ENCODE measurements around the gene HOXC4. TPM values are rescaled to one million over a fixed set of nuclear protein-coding genes. Genes with fewer than 3 reads are reported as not detected.

HOXC4 gene
- total RNA-seq, 6 donors from 2014 or later = 0.40 to 1.0 (median 0.59) TPM; not detected in 3

GRCh38 chr12:54009171-54010052, 44.2 kb upstream of the HOXC4 start:
- no peaks in the 10 kb centered on the region for H3K9me3 ChIP-seq
- peak in 1 of 2 donors; percentile 86 for DNase-seq
- H3K4me1 ChIP-seq = peaks cover 14 to 31% (median 20%) of the 10 kb centered on the region in 4 donors
- peak overlapping the region in 2 of 4 donors; percentile 5 to 15 for H3K4me3 ChIP-seq
- no peak for TF ChIP-seq POLR2A (IDR thresholded peaks at IDR 0.05)
- no peak for TF ChIP-seq POLR2AphosphoS5 (IDR thresholded peaks at IDR 0.05)
- no peak for TF ChIP-seq EP300 (IDR thresholded peaks at IDR 0.05)
- TF ChIP-seq CTCF (IDR thresholded peaks at IDR 0.05) = no peak
- no peak overlapping the region for H3K27ac ChIP-seq
- WGBS, 2 donors = 3 to 4% methylated on average over 19 to 39 of the region's 51 CpGs
- H3K36me3 ChIP-seq = no peaks in the 10 kb centered on the region
- peak in 1 of 2 donors; percentile 27 for ATAC-seq (ENCODE audit: low FRiP score in 2 of 2)
- H3K27me3 ChIP-seq = peaks cover 3 to 88% (median 44%) of the 10 kb centered on the region in 4 donors

- H3K27me3 ChIP-seq = peaks cover 3 to 88% (median 43%) of the 10 kb centered on the region in 4 donors
- H3K27ac ChIP-seq = no peak overlapping the region
- H3K36me3 ChIP-seq = no peaks in the 10 kb centered on the region
- DNase-seq (no peak), ATAC-seq (ENCODE audit: low FRiP score in 2 of 2) (no peak)
- 19 to 23% methylated on average over 10 of the region's 10 CpGs for WGBS, 2 donors
- H3K9me3 ChIP-seq = no peaks in the 10 kb centered on the region
- no peak for TF ChIP-seq CTCF (IDR thresholded peaks at IDR 0.05)
- no peak for TF ChIP-seq POLR2A (IDR thresholded peaks at IDR 0.05)
- no peak for TF ChIP-seq EP300 (IDR thresholded peaks at IDR 0.05)
- TF ChIP-seq POLR2AphosphoS5 (IDR thresholded peaks at IDR 0.05) = no peak
- H3K4me1 ChIP-seq = peaks cover 16 to 35% (median 23%) of the 10 kb centered on the region in 4 donors
- no peak overlapping the region for H3K4me3 ChIP-seq
Observed at GRCh38 chr12:54010053-54010971, 43.3 kb upstream of the HOXC4 start.

- no peak for DNase-seq
- WGBS, 2 donors = 9 to 10% methylated on average over 17 of the region's 17 CpGs
- Histone ChIP-seq H3K36me3 (no peaks in the 10 kb centered on the region), H3K27me3 (peaks cover 5 to 89% (median 42%) of the 10 kb centered on the region in 4 donors), H3K27ac (no peak overlapping the region), H3K4me3 (no peak overlapping the region), H3K4me1 (peaks cover 14 to 28% (median 20%) of the 10 kb centered on the region in 4 donors), H3K9me3 (no peaks in the 10 kb centered on the region)
- no peak for TF ChIP-seq POLR2AphosphoS5 (IDR thresholded peaks at IDR 0.05)
- no peak for TF ChIP-seq CTCF (IDR thresholded peaks at IDR 0.05)
- no peak for TF ChIP-seq POLR2A (IDR thresholded peaks at IDR 0.05)
- no peak for TF ChIP-seq EP300 (IDR thresholded peaks at IDR 0.05)
- no peak for ATAC-seq (ENCODE audit: low FRiP score in 2 of 2)
Observed at GRCh38 chr12:54010972-54011664, 42.5 kb upstream of the HOXC4 start.

GRCh38 chr12:54011665-54012532, 41.7 kb upstream of the HOXC4 start:
- Histone ChIP-seq H3K27ac (no peak overlapping the region), H3K4me1 (peaks cover 8 to 21% (median 16%) of the 10 kb centered on the region in 4 donors), H3K9me3 (no peaks in the 10 kb centered on the region), H3K4me3 (no peak overlapping the region), H3K27me3 (peaks cover 5 to 89% (median 46%) of the 10 kb centered on the region in 4 donors), H3K36me3 (no peaks in the 10 kb centered on the region)
- 18 to 21% methylated on average over 14 of the region's 14 CpGs for WGBS, 2 donors
- TF ChIP-seq POLR2A (IDR thresholded peaks at IDR 0.05) (no peak), EP300 (IDR thresholded peaks at IDR 0.05) (no peak), POLR2AphosphoS5 (IDR thresholded peaks at IDR 0.05) (no peak), CTCF (IDR thresholded peaks at IDR 0.05) (no peak)
- ATAC-seq (ENCODE audit: low FRiP score in 2 of 2) (no peak), DNase-seq (no peak)
